DOHH2 (cell line): ENCODE measurements around the gene SRC.

Source experiments
- H3F3A ChIP-seq: fragments of 200-600 bp; sonication (generic), shearing (Covaris generic); 2 replicates; pipeline ENCODE4 v1.6.0; 2016; ENCODE audit warnings: antibody characterized with exemption, mild to moderate bottlenecking; ENCODE audit not compliant: control insufficient read depth, insufficient read depth
- H3K27ac ChIP-seq: fragments of 200-600 bp; sonication (generic); 2 replicates; pipeline ENCODE4 v1.5.1; 2014; ENCODE audit warnings: low read depth, mild to moderate bottlenecking, low read length, moderate library complexity
- H3K27me3 ChIP-seq: fragments of 200-600 bp; sonication (generic); 2 replicates; pipeline ENCODE4 v1.6.1; 2014; ENCODE audit warnings: mild to moderate bottlenecking, low read length, mixed read lengths; ENCODE audit not compliant: control insufficient read depth
- H3K36me3 ChIP-seq: fragments of 200-600 bp; sonication (generic); 2 replicates; pipeline ENCODE4 v1.6.1; 2014; ENCODE audit warnings: mild to moderate bottlenecking, low read length, moderate library complexity, mixed read lengths; ENCODE audit not compliant: control insufficient read depth
- H3K4me1 ChIP-seq: fragments of 200-600 bp; sonication (generic); 2 replicates; pipeline ENCODE4 v1.6.1; 2014; ENCODE audit warnings: mild to moderate bottlenecking, low read length, mixed read lengths; ENCODE audit not compliant: control insufficient read depth
- H3K4me2 ChIP-seq: fragments of 200-600 bp; sonication (generic); 2 replicates; pipeline ENCODE4 v1.6.0; 2014; ENCODE audit warnings: mild to moderate bottlenecking, low read length, moderate library complexity
- H3K4me3 ChIP-seq: fragments of 200-600 bp; sonication (generic); 2 replicates; pipeline ENCODE4 v1.5.1; 2014; ENCODE audit warnings: mild to moderate bottlenecking, low read length, mixed read lengths
- H3K79me2 ChIP-seq: fragments of 200-600 bp; sonication (generic); 2 replicates; pipeline ENCODE4 v1.6.1; 2014; ENCODE audit warnings: mild to moderate bottlenecking, low read length, mixed read lengths; ENCODE audit not compliant: control insufficient read depth
- H3K9me2 ChIP-seq: fragments of 200-600 bp; sonication (generic); replicated peaks from 2 replicates; pipeline ENCODE4 v1.6.1; 2014; ENCODE audit warnings: mild to moderate bottlenecking, low read length, mixed read lengths; ENCODE audit not compliant: control insufficient read depth
- H3K9me3 ChIP-seq: fragments of 200-600 bp; sonication (generic); 2 replicates; pipeline ENCODE4 v1.6.1; 2014; ENCODE audit warnings: antibody characterized with exemption, low read length, mixed read lengths; ENCODE audit not compliant: control insufficient read depth, insufficient read depth
- H4K20me1 ChIP-seq: fragments of 200-600 bp; sonication (generic); 2 replicates; pipeline ENCODE4 v1.6.0; 2014; ENCODE audit warnings: low read depth, mild to moderate bottlenecking, antibody characterized with exemption, low read length, moderate library complexity; ENCODE audit not compliant: control insufficient read depth, insufficient read depth
- CTCF ChIP-seq: fragments of 200-600 bp; sonication (generic); IDR thresholded peaks from one replicate; pipeline ENCODE4 v1.5.1; 2014; ENCODE audit warnings: antibody characterized with exemption, mild to moderate bottlenecking, low read depth, low read length; ENCODE audit not compliant: poor library complexity, severe bottlenecking
- EZH2phosphoT487 ChIP-seq: fragments of 200-600 bp; sonication (generic); IDR thresholded peaks from 2 replicates; pipeline ENCODE4 v1.6.1; 2017; ENCODE audit warnings: borderline replicate concordance, mild to moderate bottlenecking, antibody characterized with exemption, low read length, moderate library complexity, mixed read lengths

Gene SRC

GRCh38 chr20:37364013-37364926 lies 18.3 kb downstream of the SRC start:
- Histone ChIP-seq H3K4me2 (no peak overlapping the region), H3F3A (peaks cover 12% of the 10 kb centered on the region), H3K9me2 (no peaks in the 10 kb centered on the region), H3K27me3 (peaks cover 15% of the 10 kb centered on the region), H3K27ac (no peak overlapping the region), H3K4me3 (no peak overlapping the region), H3K9me3 (no peaks in the 10 kb centered on the region), H3K4me1 (peaks cover 22% of the 10 kb centered on the region), H4K20me1 (no peaks in the 10 kb centered on the region), H3K36me3 (no peaks in the 10 kb centered on the region), H3K79me2 (no peaks in the 10 kb centered on the region)
- TF ChIP-seq EZH2phosphoT487 (no peak), CTCF (no peak)

GRCh38 chr20:37364927-37365272 lies 19.0 kb downstream of the SRC start:
- TF ChIP-seq EZH2phosphoT487 (no peak), CTCF (no peak)
- Histone ChIP-seq H4K20me1 (no peaks in the 10 kb centered on the region), H3K27me3 (peaks cover 15% of the 10 kb centered on the region), H3K9me3 (no peaks in the 10 kb centered on the region), H3K4me3 (no peak overlapping the region), H3K79me2 (no peaks in the 10 kb centered on the region), H3F3A (peaks cover 12% of the 10 kb centered on the region), H3K9me2 (no peaks in the 10 kb centered on the region), H3K27ac (no peak overlapping the region), H3K4me1 (peaks cover 22% of the 10 kb centered on the region), H3K4me2 (no peak overlapping the region), H3K36me3 (no peaks in the 10 kb centered on the region)

GRCh38 chr20:37365760-37366638 lies 20.1 kb downstream of the SRC start:
- Histone ChIP-seq H3K4me2 (peak overlapping the region; percentile 60), H3K79me2 (no peaks in the 10 kb centered on the region), H3K9me2 (no peaks in the 10 kb centered on the region), H3K36me3 (no peaks in the 10 kb centered on the region), H3K27me3 (peaks cover 8% of the 10 kb centered on the region), H4K20me1 (no peaks in the 10 kb centered on the region), H3K27ac (peak overlapping the region; percentile 33), H3F3A (peaks cover 12% of the 10 kb centered on the region), H3K4me3 (peak overlapping the region; percentile 49), H3K9me3 (no peaks in the 10 kb centered on the region), H3K4me1 (peaks cover 22% of the 10 kb centered on the region)
- TF ChIP-seq EZH2phosphoT487: no peak
- TF ChIP-seq CTCF: no peak
